ENCODE data around the gene SUGCT.

Gene SUGCT

DNA sequence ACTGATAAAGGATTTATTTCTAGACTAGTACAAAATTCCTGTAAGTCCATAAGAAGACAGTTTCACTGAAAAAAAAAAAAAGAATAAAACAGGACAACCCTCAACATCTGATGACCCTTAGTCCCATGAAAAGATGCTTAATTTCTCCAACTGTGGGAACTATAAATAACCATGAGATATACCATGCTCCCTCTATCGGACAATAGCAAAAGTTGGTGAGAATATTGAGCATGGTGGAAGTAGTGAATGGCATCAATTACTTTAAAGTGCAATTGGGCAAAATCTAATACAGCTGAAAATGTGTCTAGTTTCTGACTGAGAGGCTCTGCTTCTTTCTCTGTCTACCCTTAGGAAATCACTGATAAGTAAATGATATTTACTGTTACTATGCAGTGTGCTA, 348.8 kb downstream of the SUGCT start:
- no peak for FAIRE-seq

DNA sequence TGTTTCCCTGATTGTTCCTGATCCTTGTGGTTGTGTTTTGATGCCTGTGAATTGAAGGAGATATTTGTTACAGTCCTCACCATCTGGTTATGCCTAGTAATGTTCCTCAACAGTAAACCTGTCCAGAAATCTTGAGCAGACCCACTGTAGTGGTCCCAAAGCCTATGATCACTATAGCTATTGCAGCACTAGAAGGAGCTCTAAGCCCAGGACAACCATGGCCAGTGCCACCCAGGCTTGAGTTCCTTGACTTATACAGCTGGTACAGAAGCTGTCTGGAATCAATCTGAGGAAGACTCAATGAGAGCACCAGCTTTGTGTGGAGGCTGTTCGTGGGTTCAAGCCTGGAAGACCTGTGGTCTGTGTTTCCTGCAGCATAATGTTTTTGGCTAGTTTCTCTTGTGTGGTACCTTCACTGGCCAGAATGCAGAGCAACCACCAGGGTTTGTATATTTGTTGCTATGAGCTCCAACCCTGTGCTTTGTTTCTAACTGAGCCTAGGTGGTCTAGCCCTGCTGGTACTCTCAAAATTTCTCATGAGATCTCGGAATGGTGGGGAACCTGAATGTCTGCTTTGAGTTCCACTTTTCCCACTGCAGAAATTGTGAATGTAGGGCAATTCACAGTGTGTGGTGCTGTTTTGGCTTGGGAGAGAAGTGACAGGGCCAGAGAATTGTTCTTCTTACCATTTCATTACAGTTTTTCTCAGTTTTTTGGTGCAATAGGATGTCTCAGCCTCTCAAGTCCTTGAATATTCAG, 355.2 kb downstream of the SUGCT start:
- FAIRE-seq = no peak

DNA sequence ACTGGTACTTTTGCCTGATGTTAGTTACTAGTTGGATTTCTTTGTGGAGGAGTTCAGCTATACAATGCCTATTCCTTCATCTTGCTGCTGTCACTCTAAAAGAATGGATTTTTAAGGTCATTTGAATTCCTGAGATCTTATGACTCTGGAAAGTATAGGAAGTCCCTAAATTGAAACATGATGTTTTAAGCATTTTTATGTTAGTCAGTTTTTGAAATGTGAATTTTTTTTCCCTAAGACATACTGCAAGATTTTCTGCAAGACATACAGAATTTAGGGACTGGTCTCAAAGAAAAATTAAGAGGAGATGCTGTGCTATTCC, 355.8 kb downstream of the SUGCT start:
- FAIRE-seq = no peak

DNA sequence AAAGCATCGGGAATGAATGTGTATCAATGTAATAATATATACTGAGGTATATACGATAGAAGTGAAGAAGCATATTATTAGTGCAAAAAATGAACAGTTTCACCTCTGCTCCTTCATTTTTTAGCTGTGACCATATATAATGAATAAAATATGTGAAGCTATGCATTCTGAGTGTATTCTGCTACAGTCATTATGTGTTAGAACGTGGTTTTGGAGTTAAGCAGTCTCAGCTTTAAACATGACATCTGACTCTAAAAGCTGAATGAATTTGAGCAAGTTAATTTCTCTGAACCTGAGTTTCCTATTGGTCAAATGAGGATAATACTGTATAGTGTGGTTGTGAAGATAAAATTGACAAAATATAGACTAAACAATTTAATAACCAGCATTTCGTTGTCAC, 358.1 kb downstream of the SUGCT start:
- no peak for FAIRE-seq

DNA sequence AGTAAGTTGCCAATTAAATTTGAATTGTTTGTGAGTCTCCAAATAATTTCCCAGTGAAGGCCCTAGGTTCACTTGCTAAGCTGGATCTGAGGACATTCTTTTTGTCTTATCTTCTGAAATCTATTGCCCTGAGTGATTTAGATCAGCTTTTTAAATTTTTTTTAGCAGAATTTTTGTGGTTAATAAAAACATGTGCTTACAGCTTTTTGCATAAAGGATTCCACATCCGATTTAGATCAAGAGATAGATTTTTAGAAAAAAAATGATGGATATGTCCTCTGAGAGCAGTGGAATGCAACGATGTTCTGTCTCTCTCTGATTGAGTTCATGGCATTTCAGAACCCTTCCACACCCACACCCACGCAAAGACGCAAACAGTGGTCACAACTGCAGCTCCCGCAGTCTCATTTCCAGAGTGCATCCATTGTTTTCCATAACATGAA, 358.8 kb downstream of the SUGCT start:
- FAIRE-seq = no peak

DNA sequence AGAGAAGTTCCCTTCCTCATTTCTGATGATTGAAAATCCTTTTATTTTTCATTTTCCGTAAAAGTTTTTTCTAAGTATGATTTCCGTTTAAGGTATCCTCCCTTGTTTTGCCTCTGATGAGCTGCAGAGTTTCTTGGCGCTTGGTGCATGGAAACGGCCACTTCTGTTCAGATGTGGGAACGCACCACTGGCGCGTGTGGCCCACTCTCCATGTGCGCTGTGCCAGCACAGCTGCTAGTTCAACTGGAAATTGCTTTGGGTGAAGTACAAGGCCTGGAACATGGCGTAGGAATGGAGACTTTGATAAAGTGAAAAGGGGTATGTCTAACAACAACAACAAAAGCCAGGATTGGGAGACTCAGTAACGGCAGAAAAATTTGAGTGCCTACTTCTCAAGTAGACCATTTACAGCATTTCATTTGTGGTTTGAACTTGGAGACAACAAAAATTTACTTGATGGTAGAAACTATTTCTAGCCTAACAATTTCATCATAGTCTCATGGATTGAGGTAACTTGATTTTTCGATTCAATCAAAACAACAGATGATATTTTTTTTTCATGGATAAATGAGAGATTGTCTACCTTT, 364.2 kb downstream of the SUGCT start:
- FAIRE-seq = no peak

DNA sequence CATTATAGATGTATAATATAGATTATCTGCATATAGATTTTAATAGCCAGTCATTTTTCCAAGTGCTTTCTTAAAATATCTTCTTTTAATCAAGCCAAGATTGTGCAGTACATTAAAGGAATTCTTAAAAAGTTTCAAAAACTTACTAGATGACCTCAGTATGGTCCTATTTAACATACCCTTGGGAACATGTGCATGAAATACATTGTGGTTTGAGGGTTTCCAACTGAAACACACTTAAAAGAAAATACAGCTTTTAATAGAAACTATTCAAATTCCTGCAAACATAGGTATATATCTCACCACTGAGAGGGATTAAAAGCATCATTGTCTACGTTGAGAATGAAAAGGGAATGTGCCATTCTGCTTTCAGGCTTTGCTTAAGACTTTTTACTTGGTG, 364.9 kb downstream of the SUGCT start:
- FAIRE-seq = no peak

DNA sequence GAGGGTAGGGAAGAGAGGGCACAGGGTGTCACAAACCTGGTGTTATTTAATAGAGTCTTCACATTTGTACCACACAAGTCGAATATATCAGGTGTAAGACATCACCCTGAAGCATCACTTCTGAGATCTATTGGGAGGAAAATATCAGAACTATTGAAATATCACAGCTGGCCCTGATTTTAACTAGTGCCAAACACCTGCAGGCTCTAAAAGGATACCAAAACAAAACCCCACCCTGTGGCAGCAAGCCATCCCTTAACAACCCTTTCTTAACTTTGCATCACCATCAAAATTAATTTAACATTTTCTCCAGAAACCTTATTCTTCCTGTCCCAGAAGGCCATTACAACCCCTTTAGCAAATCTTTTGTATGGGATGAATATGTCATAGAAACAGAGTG, 365.4 kb downstream of the SUGCT start:
- no peak for FAIRE-seq

DNA sequence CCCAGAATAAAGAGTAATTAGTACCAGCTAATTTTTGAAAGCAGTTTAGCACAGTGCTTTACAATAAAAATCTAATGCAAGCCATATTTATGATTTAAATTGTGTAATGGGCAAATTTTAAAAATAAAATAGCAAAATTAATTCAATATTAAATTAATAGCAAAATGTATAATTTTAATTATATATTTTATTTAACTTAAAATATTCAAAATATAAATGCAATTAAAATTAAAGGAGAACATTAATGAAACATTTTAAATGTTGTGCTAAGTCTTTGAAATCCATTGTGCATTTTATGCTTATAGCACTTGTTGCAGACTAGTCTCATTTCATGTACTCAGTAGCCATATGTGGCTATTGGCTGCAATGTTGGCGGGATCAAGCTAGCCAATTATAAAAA, 367.6 kb downstream of the SUGCT start:
- no peak for FAIRE-seq

DNA sequence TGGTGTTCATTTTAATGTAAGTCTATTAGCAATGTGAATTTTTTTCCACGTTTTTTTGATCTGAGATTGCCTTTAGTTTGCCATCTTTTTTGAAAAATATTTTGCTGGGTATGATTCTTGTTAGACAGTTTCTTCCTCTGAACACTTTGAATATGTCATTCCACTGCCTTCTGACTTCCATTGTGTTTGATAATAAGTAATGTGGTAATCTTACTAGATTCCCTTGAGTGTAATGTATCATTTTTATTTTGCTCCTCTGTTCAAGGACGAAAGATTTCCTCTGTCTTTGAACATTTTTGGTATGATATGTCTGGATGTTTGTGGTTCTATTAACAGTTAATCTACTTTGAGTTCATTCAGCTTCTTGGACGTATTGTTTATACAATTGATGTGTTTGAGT, 371.4 kb downstream of the SUGCT start:
- no peak for FAIRE-seq

DNA sequence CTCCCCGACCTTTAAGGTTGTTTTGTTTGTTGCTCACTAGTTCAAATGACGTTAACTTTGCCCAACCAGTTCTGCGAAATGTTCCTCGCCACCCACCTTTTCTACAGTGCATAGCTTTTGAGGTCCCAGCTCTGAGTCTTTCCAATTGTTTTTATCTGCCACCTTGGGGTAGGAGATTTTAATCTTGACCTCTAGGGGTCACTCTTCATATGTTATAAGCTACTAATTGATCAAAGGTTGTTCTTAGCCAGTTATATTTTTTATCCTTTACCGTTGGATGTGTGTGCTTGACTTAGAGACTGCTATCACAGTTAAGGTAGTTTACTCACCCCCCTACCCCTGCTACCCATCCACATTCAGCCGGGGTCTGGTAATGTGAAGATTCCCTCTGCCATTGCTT, 372.4 kb downstream of the SUGCT start:
- FAIRE-seq = no peak

DNA sequence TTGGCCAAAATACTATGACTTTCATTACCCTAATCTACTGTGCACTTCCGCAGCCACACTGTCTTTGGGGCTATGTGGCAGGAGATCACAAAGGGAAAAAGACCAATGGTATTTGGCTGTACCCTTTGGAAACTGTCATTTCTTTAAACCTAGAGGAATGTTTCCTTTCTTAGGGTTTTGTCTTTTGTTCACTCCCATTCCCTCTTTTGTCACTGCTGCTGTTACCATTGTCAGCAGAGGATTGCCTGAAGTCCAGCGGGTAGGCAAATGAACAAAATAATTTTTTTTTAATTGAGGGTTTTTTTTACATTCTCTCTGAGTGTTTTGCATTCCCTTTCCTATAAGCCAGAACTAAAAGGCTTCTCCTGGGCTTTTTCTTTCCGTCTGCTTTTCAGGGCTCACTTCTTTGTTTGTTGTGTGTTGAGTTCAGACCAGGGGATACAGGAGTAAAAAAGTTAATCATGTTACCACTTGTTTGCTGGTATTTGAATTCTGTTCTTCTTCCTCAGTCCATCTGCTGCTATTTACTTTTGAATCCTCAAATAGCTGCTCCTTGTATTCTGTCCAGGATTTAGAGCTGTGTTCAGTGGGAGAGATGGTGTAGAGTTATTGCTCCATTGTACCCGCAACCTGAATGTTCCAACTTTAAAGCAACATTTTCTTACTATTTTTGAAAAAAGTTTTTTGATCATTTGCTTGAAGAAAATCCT, 374.6 kb downstream of the SUGCT start:
- FAIRE-seq = no peak

DNA sequence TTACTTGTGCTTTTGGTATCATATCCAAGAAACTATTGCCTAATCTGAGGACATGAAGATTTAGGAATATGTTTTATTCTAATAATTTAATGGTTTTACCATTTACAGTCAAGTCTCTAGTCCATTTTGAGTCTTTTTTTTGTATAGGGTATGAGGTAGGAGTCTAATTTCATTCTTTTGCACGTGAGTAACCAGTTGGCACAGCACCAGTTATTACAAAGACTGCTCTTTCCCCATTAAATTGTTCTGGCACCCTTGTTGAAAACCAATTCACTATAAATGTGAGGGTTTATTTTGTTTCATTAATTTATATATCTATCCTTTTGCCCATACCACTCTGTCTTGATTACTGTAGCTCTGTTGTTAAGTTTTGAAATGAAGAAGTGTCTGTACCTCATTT, 381.6 kb downstream of the SUGCT start:
- no peak for FAIRE-seq

DNA sequence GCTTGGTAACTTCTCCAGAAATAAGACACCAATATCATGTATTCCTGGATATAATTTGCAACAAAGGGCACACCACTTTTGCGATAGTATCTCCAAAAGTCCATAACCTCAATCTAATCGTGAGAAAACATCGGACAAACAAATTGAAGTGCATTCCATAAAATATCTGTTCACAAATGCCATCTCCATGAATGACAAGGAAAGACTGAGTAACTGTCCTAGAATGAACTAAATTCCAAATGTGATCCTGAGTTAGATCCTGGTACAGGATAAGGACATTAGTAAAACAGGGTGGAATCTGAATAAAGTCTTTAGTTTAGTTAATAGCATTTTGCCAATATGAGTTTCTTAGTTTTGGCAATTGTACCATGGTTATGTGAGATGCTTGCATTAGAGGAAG, 384.2 kb downstream of the SUGCT start:
- no peak for FAIRE-seq

DNA sequence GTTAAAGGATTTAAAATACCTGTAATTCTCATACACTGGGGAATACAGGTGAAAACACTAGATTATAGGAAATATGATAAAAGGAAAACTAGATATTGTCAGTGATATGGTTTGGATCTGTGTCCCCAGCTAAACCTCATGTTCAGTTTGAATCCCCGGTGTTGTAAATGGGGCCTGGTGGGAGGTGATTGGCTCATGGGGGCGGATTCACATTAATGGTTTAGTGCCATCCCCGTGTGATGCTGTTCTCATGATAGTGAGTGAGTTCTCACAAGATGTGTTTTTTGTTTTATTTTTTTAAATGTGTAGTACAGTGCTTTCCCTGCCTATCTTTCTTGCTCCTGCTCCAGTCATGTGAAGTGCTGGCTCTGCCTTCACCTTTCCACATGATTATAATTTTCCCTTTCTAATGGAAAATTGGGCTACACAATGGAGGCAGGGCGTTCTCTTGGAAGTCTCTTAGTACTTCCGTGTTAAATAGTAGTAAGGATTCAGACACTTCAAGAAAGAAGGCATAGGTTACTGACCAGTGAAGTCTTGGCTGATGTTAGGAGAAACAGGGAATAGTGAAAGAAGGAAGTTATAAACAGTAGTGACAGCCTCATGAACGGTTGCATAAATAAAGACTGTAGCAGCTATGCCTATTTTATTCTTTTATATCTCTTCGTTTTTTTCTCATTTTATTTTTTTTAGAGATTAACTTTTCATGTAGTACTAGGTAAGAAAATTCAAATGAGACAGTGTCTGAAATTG, 386.4 kb downstream of the SUGCT start:
- no peak for FAIRE-seq

DNA sequence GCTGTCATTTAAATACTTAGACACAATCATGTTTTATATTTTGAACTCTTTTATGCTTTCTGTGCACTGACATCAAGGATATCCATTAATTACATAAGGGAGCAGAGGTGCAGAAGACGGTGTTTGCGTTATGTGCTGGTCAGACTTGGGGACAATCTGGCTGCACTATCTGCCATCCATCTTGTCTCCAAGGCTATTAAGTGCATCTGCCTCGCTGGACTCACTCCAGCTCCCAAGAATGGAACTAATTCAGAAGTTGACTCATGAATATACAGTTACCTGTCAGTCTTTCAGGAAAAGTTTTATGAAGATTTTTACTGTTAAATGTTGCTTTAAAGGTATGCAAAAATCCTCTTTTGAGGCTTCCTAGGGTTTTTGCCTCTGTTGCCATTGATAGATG, 391.0 kb downstream of the SUGCT start:
- FAIRE-seq = no peak

DNA sequence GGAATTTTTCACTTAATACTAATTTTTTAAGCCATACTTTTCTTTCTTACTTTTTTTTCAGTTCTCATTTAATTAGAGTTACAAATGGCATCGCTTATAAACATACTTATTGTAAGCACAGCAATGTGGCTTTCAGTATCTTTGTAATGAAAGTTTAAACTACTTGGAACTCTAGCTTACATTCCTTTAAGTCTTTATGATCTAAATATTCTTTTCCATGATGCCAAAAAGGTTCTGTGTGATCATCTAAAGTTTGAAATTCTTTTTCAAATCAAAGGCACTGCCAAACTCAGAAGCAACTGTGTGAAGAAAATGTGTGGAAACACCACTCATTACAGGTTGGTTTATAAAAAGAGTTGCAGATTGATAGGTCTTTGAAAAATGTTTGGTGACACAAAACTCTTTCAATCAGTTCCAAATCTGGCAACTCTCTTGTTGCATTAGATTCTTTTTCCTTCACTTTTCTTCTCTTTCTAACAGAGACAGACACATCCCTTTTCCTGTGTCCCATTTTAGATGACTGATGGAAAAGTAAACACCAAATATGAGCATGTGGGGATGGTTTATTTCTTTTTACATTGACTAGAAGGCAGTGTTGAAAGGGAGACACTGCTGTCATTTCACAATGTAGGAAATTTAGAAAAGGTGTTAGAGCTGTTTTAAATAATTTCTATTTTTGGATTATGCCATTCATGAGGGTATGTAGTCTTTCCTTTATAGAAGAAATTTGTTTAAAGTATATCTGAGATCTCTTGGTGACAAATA, 392.3 kb downstream of the SUGCT start:
- no peak for FAIRE-seq

DNA sequence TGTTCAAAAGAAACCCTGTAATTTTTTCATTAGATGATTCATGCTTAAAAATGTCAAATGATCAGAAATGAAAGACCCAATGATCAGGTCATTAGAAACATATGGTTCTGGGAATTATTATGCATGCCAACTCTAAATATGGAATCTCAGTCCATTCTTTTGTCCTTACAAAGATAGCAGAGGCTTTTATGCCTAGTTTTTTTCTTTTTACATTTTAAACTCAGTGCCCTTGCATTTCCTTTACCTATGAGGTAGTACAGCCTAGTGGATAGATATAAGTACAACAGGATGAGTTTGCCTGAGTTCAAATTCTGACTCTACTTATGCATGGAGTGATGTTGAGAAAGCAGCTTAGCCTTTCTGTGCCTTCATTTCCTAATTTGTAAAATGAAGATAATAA, 392.9 kb downstream of the SUGCT start:
- no peak for FAIRE-seq

DNA sequence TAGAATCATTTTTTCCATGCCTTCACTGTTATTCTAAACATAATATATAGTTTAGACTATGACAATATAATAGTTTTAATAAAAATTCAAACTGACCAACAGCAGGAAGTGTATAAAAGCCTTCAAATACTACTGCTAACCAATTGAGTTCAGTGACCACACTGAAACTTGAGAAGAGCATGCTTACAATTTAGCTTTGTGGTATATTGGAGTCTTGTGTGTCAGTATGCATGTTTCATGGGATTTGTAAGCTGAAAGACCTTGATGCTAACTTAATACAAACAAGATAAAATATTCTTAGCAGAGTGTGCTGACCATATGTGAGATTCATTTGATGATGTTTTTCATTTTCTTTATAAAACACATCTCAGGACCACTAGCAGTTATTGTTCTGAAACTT, 395.5 kb downstream of the SUGCT start:
- FAIRE-seq = no peak

DNA sequence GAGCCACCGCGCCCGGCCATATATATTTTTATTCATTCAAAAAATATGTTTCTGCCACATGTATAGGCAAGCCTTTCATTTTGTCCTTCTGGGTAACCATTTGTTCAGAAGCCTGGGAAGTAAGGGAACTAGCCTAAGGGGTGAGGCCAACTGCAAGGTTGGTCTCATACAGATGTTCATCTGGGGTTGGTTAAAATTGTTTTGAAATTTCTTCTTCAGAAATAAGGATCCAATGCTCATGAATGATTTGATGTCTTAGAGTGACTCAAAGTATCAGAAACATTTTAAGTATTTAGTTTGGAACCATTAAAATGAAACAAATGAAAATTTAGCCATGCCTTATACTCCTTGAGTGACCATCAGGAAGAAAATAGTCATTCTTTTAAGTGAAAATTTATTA, 397.2 kb downstream of the SUGCT start:
- no peak for FAIRE-seq

DNA sequence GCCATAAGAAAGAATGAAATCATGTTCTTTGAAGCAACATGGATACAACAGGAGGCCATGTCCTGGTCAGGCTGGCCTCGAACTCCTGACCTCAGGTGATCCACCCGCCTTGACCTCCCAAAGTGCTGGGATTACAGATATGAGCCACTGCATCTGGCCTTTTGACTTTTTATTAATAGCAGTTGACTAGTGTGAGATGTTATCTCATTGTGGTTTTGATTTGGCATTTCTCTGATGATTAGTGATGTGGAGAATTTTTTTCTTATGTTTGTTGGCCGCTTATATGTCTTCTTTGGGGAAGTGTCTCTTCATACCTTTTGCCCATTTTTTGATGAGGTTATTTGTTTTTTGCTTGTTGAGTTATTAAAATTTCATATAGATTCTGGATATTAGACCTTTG, 400.9 kb downstream of the SUGCT start:
- no peak for FAIRE-seq

DNA sequence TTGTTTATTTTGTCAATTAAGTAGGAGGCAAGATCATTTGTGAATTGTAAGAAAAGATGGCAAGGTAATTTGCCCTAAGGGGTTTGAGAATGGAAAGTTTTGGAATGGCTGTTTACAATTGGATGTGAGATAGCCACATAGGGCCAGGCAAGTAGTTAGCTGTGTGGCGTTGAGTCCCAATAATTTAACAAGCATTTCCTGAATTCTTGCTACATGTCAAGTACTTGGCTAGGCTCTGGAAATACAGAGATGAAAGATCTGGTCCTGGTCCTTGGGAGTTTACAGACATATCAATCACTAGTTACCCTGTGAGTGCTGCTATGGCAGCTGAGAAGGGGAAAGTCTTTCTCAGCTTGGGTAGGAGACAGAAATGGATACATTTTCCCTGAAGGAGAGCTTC, 401.6 kb downstream of the SUGCT start:
- FAIRE-seq = no peak

DNA sequence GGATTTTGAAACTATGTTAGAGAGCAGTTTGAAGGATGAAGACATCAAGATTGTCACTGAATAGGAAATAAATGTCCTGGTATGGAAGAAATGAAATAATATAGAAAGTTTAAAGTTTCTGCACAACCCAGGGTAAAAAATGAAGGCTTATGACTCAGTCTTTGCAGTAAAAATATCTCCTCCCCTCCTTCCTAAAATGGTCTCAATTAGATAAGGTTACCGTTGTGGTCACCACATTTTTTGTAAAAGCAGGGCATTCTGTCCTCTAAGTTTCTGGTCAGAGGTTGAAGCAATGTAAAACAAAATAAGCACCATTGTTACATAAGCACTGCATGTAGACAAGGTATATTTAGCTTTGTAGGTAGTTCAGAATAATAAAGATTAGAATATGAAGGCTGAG, 403.5 kb downstream of the SUGCT start:
- no peak for FAIRE-seq

Measured in TTC549 (cell line).